H9 (cell line): ENCODE results near the gene ARHGAP25. TPM values are rescaled to one million over a fixed set of nuclear protein-coding genes. Genes with fewer than 3 reads are reported as not detected.

ENCODE experiments used
- DNase-seq: peaks from one replicate; pipeline ENCODE4 v3.0.0-alpha.2; 2017
- H2AFZ ChIP-seq: one replicate; pipeline ENCODE4 v1.6.1; 2013; ENCODE audit warnings: mild to moderate bottlenecking, low read length, control low read depth, moderate library complexity
- H2AK5ac ChIP-seq: 2 replicates; pipeline ENCODE4 v1.6.1; 2013; ENCODE audit warnings: low read length, control low read depth, mixed read lengths; ENCODE audit not compliant: insufficient read length
- H2BK120ac ChIP-seq: one replicate; pipeline ENCODE4 v1.6.1; 2013; ENCODE audit warnings: low read depth, mild to moderate bottlenecking, low read length, control low read depth, inconsistent platforms; ENCODE audit not compliant: poor library complexity, severe bottlenecking
- H2BK12ac ChIP-seq: 2 replicates; pipeline ENCODE4 v1.6.1; 2013; ENCODE audit warnings: low read length, control low read depth, mixed read lengths, low read depth; ENCODE audit not compliant: insufficient read length
- H2BK15ac ChIP-seq: 2 replicates; pipeline ENCODE4 v1.6.1; 2013; ENCODE audit warnings: low read depth, low read length, control low read depth
- H2BK20ac ChIP-seq: one replicate; pipeline ENCODE4 v1.6.1; 2013; ENCODE audit warnings: low read depth, mild to moderate bottlenecking, low read length, control low read depth, inconsistent platforms; ENCODE audit not compliant: poor library complexity, severe bottlenecking
- H2BK5ac ChIP-seq: 2 replicates; pipeline ENCODE4 v1.6.1; 2013; ENCODE audit warnings: low read length, control low read depth, mixed read lengths; ENCODE audit not compliant: insufficient read length
- H3K14ac ChIP-seq: 2 replicates; pipeline ENCODE4 v1.6.1; 2013; ENCODE audit warnings: low read length, control low read depth; ENCODE audit not compliant: insufficient read depth
- H3K18ac ChIP-seq: 2 replicates; pipeline ENCODE4 v1.6.1; 2013; ENCODE audit warnings: low read depth, mild to moderate bottlenecking, mixed read lengths, low read length, control low read depth; ENCODE audit not compliant: insufficient read length
- H3K23ac ChIP-seq: 2 replicates; pipeline ENCODE4 v1.6.1; 2013; ENCODE audit warnings: low read length, control low read depth, mixed read lengths, low read depth; ENCODE audit not compliant: insufficient read length
- H3K23me2 ChIP-seq: 2 replicates; pipeline ENCODE4 v1.6.1; 2013; ENCODE audit warnings: low read depth, mild to moderate bottlenecking, mixed read lengths, low read length, control low read depth; ENCODE audit not compliant: insufficient read length, poor library complexity, severe bottlenecking
- H3K27ac ChIP-seq: 2 replicates; pipeline ENCODE4 v1.5.1; 2013; ENCODE audit warnings: low read length, control low read depth, mixed read lengths, low read depth; ENCODE audit not compliant: insufficient read length
- H3K27me3 ChIP-seq: 2 replicates; pipeline ENCODE4 v1.6.1; 2013; ENCODE audit warnings: low read length, control low read depth, inconsistent platforms; ENCODE audit not compliant: insufficient read depth
- H3K4ac ChIP-seq: 2 replicates; pipeline ENCODE4 v1.6.1; 2013; ENCODE audit warnings: low read depth, mild to moderate bottlenecking, control low read depth, inconsistent platforms, low read length, moderate library complexity
- H3K4me1 ChIP-seq: 2 replicates; pipeline ENCODE4 v1.6.1; 2013; ENCODE audit warnings: low read length, control low read depth, inconsistent platforms; ENCODE audit not compliant: insufficient read depth
- H3K4me2 ChIP-seq: 2 replicates; pipeline ENCODE4 v1.6.1; 2013; ENCODE audit warnings: low read length, control low read depth, mixed read lengths; ENCODE audit not compliant: insufficient read length, insufficient read depth
- H3K56ac ChIP-seq: 2 replicates; pipeline ENCODE4 v1.6.1; 2013; ENCODE audit warnings: low read depth, mild to moderate bottlenecking, mixed read lengths, low read length, control low read depth; ENCODE audit not compliant: insufficient read length
- H3K79me1 ChIP-seq: 2 replicates; pipeline ENCODE4 v1.6.1; 2013; ENCODE audit warnings: low read depth, mild to moderate bottlenecking, moderate library complexity, low read length, control low read depth, inconsistent platforms; ENCODE audit not compliant: insufficient read depth, poor library complexity, severe bottlenecking
- H3K79me2 ChIP-seq: 2 replicates; pipeline ENCODE4 v1.6.1; 2013; ENCODE audit warnings: low read length, control low read depth, inconsistent platforms; ENCODE audit not compliant: insufficient read depth
- H3K9ac ChIP-seq: 2 replicates; pipeline ENCODE4 v1.6.1; 2013; ENCODE audit warnings: low read length, control low read depth, mixed read lengths; ENCODE audit not compliant: insufficient read length; ENCODE audit errors: extremely low read depth
- H3K9me3 ChIP-seq: one replicate; pipeline ENCODE4 v1.6.1; 2013; ENCODE audit warnings: low read depth, low read length, inconsistent platforms; ENCODE audit not compliant: control insufficient read depth
- H3T11ph ChIP-seq: one replicate; pipeline ENCODE4 v1.6.1; 2013; ENCODE audit warnings: mild to moderate bottlenecking, low read length, control low read depth, inconsistent platforms
- H4K20me1 ChIP-seq: one replicate; pipeline ENCODE4 v1.6.1; 2013; ENCODE audit not compliant: control insufficient read depth, insufficient read length, insufficient read depth
- H4K5ac ChIP-seq: 2 replicates; pipeline ENCODE4 v1.6.1; 2013; ENCODE audit warnings: low read depth, mild to moderate bottlenecking, mixed read lengths, low read length, control low read depth; ENCODE audit not compliant: insufficient read length
- H4K8ac ChIP-seq: replicated peaks from 2 replicates; pipeline ENCODE4 v1.6.1; 2013; ENCODE audit warnings: low read length, control low read depth, mixed read lengths, low read depth; ENCODE audit not compliant: insufficient read length
- H4K91ac ChIP-seq: 2 replicates; pipeline ENCODE4 v1.6.1; 2013; ENCODE audit warnings: low read depth, mild to moderate bottlenecking, moderate library complexity, mixed read lengths, low read length, control low read depth; ENCODE audit not compliant: insufficient read length
- H3K27ac Mint-ChIP-seq, 3 experiments: 2 replicates in 2 of 3; 3 replicates in 1 of 3; pipeline ENCODE4 v1.8.0; 2020 to 2021; ENCODE audit warnings: mixed read lengths in 3 of 3, mild to moderate bottlenecking in 1 of 3, moderate library complexity in 1 of 3
- H3K27me3 Mint-ChIP-seq: 2 replicates; pipeline ENCODE4 v1.8.0; 2021; ENCODE audit warnings: low read depth, mild to moderate bottlenecking, moderate library complexity, mixed read lengths
- H3K36me3 Mint-ChIP-seq, 3 experiments: 2 replicates in 2 of 3; 3 replicates in 1 of 3; pipeline ENCODE4 v1.8.0; 2020 to 2021; ENCODE audit warnings: low read depth in 3 of 3, mixed read lengths in 3 of 3; ENCODE audit not compliant: insufficient read depth in 1 of 3
- H3K4me1 Mint-ChIP-seq, 2 experiments: 2 replicates each; pipeline ENCODE4 v1.8.0; 2020; ENCODE audit warnings: mixed read lengths in 2 of 2
- H3K4me3 Mint-ChIP-seq, 2 experiments: 2 replicates in 1 of 2; 3 replicates in 1 of 2; pipeline ENCODE4 v1.8.0; 2020 to 2021; ENCODE audit warnings: mild to moderate bottlenecking in 2 of 2, mixed read lengths in 2 of 2, moderate library complexity in 1 of 2
- H3K9me3 Mint-ChIP-seq, 2 experiments: 2 replicates in 1 of 2; 3 replicates in 1 of 2; pipeline ENCODE4 v1.8.0; 2020; ENCODE audit warnings: mild to moderate bottlenecking in 2 of 2, mixed read lengths in 2 of 2, moderate library complexity in 1 of 2
- CTCF ChIP-seq: fragments of 200-600 bp; sonication (generic); conservative IDR thresholded peaks from 3 replicates; pipeline ENCODE4 v1.8.0; 2021; ENCODE audit warnings: antibody characterized with exemption, mild to moderate bottlenecking
- WGBS: extraction: QIAGEN DNeasy Blood & Tissue Kit; methylation state at CpG from one replicate; pipeline ENCODE4 v1.1.7; 2013; ENCODE audit warnings: missing lambda C conversion rate, low lambda C conversion rate, mixed read lengths; ENCODE audit not compliant: insufficient read length; ENCODE audit errors: extremely low coverage; 5-methylcytosine and 5-hydroxymethylcytosine counted together
- total RNA-seq: library from RNA; stranded (reverse); gene quantifications from 2 replicates; pipeline ENCODE4 v1.2.1, GENCODE V29; 2021

The ARHGAP25 gene
- total RNA-seq, 1 experiment from 2014 or later: 1.3 TPM

GRCh38 chr2:68695971-68696370 is 38.6 kb upstream of the ARHGAP25 start:
- Histone ChIP-seq H3K9me3 (peaks cover 5% of the 10 kb centered on the region), H4K20me1 (no peaks in the 10 kb centered on the region), H3K56ac (no peak overlapping the region), H2BK20ac (no peak overlapping the region), H3K4me1 (no peaks in the 10 kb centered on the region; the same call in 1 of the 2 replicates), H3K79me1 (no peaks in the 10 kb centered on the region), H4K8ac (no peak overlapping the region), H3K4ac (no peak overlapping the region), H2AFZ (no peak overlapping the region), H3K18ac (no peak overlapping the region), H3K27me3 (no peaks in the 10 kb centered on the region), H3K23me2 (no peaks in the 10 kb centered on the region), H2AK5ac (no peak overlapping the region), H2BK15ac (no peak overlapping the region), H3K14ac (no peak overlapping the region), H3K4me2 (no peak overlapping the region), H2BK120ac (no peak overlapping the region), H3T11ph (no peak overlapping the region), H3K27ac (no peak overlapping the region), H2BK5ac (no peak overlapping the region), H3K23ac (no peak overlapping the region), H3K79me2 (no peaks in the 10 kb centered on the region), H3K9ac (no peak overlapping the region), H4K5ac (no peak overlapping the region), H2BK12ac (no peak overlapping the region), H4K91ac (no peak overlapping the region)
- peaks cover 11 to 20% of the 10 kb centered on the region in 2 experiments for H3K4me1 Mint-ChIP-seq
- TF ChIP-seq CTCF: no peak
- DNase-seq: no peak
- H3K4me3 Mint-ChIP-seq: no peak overlapping the region
- no peak overlapping the region for H3K27ac Mint-ChIP-seq
- peaks cover 30 to 53% (median 41%) of the 10 kb centered on the region in 3 experiments for H3K36me3 Mint-ChIP-seq
- H3K9me3 Mint-ChIP-seq: peaks cover 25 to 40% of the 10 kb centered on the region in 2 experiments
- WGBS: no CpG with 5 or more reads among the region's 4 CpGs
- no peaks in the 10 kb centered on the region; the same call in 1 of the 2 replicates for H3K27me3 Mint-ChIP-seq
